Loucy (cell line): ENCODE results near the gene ERF.

ENCODE experiments used
- EZH2phosphoT487 ChIP-seq: fragments of 200-600 bp; IDR thresholded peaks from 2 replicates; pipeline ENCODE4 v1.6.1; 2018; ENCODE audit warnings: antibody characterized with exemption, mild to moderate bottlenecking, moderate library complexity, borderline replicate concordance
- TF ChIP-seq, protein P1 (sequence below): fragments of 200-600 bp; sonication (generic); conservative IDR thresholded peaks from 2 replicates; pipeline ENCODE4 v1.5.1; 2014; ENCODE audit warnings: mild to moderate bottlenecking, antibody characterized with exemption, low read length

- TF ChIP-seq, protein P1, sequence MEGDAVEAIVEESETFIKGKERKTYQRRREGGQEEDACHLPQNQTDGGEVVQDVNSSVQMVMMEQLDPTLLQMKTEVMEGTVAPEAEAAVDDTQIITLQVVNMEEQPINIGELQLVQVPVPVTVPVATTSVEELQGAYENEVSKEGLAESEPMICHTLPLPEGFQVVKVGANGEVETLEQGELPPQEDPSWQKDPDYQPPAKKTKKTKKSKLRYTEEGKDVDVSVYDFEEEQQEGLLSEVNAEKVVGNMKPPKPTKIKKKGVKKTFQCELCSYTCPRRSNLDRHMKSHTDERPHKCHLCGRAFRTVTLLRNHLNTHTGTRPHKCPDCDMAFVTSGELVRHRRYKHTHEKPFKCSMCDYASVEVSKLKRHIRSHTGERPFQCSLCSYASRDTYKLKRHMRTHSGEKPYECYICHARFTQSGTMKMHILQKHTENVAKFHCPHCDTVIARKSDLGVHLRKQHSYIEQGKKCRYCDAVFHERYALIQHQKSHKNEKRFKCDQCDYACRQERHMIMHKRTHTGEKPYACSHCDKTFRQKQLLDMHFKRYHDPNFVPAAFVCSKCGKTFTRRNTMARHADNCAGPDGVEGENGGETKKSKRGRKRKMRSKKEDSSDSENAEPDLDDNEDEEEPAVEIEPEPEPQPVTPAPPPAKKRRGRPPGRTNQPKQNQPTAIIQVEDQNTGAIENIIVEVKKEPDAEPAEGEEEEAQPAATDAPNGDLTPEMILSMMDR: no peak
- TF ChIP-seq EZH2phosphoT487: no peak
Observed at GRCh38 chr19:42281146-42281826, 26.4 kb upstream of the ERF start.
